H1 (cell line): ENCODE data around the gene CPNE4. TPM values are rescaled to one million over a fixed set of nuclear protein-coding genes. Genes with fewer than 3 reads are reported as not detected.
A peak's percentile ranks its signal among the peaks of the same experiment; 100 is the strongest.

ENCODE experiments used
- CTCF ChIA-PET: fragments of 300-600 bp; sonication (Branson Sonifier 250); formaldehyde crosslinking; loops from one replicate; lab custom pipeline; 2021; ENCODE audit not compliant: partially characterized antibody; lab: Charles Lee
- POLR2A ChIA-PET: fragments of 300-600 bp; sonication (Branson Sonifier 250); formaldehyde crosslinking; loops from one replicate; lab custom pipeline; 2021; ENCODE audit warnings: inconsistent platforms; ENCODE audit not compliant: partially characterized antibody; lab: Charles Lee
- DNase-seq, 2 experiments: peaks; one replicate each; pipeline versions ENCODE4 v3.0.0 to v3.0.0-alpha.2; 2010 to 2022; ENCODE audit warnings: low spot score in 2 of 2, low read depth in 1 of 2, mixed read lengths in 1 of 2
- FAIRE-seq: peaks from 2 replicates; lab custom pipeline; 2011; peaks lifted over from hg19 to GRCh38; lab: Jason Lieb, UNC
- H2AFZ ChIP-seq: 2 replicates; pipeline ENCODE4 v1.8.1; 2012; ENCODE audit warnings: low read length, inconsistent platforms
- H2AK5ac ChIP-seq: 2 replicates; pipeline ENCODE4 v1.6.1; 2013; ENCODE audit warnings: low read depth, low read length
- H2BK120ac ChIP-seq: replicated peaks from 2 replicates; pipeline ENCODE3; 2013; ENCODE audit warnings: low read depth, low read length, inconsistent platforms
- H2BK12ac ChIP-seq: 2 replicates; pipeline ENCODE4 v1.6.1; 2013; ENCODE audit warnings: low read depth, low read length
- H2BK15ac ChIP-seq: 2 replicates; pipeline ENCODE4 v1.6.1; 2013; ENCODE audit warnings: low read length
- H2BK20ac ChIP-seq: 2 replicates; pipeline ENCODE4 v1.6.1; 2013; ENCODE audit warnings: low read length
- H2BK5ac ChIP-seq: 2 replicates; pipeline ENCODE4 v1.6.1; 2013; ENCODE audit warnings: low read depth, low read length
- H3K14ac ChIP-seq: 2 replicates; pipeline ENCODE4 v1.6.1; 2013; ENCODE audit warnings: inconsistent platforms; ENCODE audit not compliant: insufficient read length
- H3K18ac ChIP-seq: 2 replicates; pipeline ENCODE4 v1.6.1; 2013; ENCODE audit warnings: low read length; ENCODE audit errors: extremely low read depth
- H3K23ac ChIP-seq: 2 replicates; pipeline ENCODE4 v1.6.1; 2013; ENCODE audit warnings: inconsistent platforms; ENCODE audit not compliant: insufficient read length
- H3K23me2 ChIP-seq: 2 replicates; pipeline ENCODE4 v1.6.1; 2013; ENCODE audit warnings: low read depth, low read length
- H3K27ac ChIP-seq: 2 replicates; pipeline ENCODE4 v1.6.1; 2011; ENCODE audit warnings: low read depth, low read length, inconsistent platforms
- H3K27me3 ChIP-seq, 4 experiments: replicated peaks in 1 of 4; 1 replicate in 1 of 4; 2 replicates in 3 of 4; pipeline versions ENCODE4 v1.6.1 to v1.8.1; 2011 to 2013; ENCODE audit warnings: low read length in 3 of 4, mild to moderate bottlenecking in 3 of 4, inconsistent platforms in 2 of 4, mixed read lengths in 2 of 4, moderate library complexity in 1 of 4; ENCODE audit not compliant: control insufficient read depth in 3 of 4, insufficient read depth in 3 of 4; ENCODE audit errors: extremely low read depth in 1 of 4
- H3K36me3 ChIP-seq, 4 experiments: 2 replicates each; pipeline versions ENCODE4 v1.6.1 to v1.8.1; 2011 to 2013; ENCODE audit warnings: mild to moderate bottlenecking in 4 of 4, low read length in 3 of 4, moderate library complexity in 2 of 4, control low read depth in 1 of 4, inconsistent platforms in 1 of 4; ENCODE audit not compliant: insufficient read depth in 4 of 4, control insufficient read depth in 2 of 4
- H3K4ac ChIP-seq: replicated peaks from 2 replicates; pipeline ENCODE3; 2013; ENCODE audit warnings: low read length, low read depth, mixed read lengths, inconsistent platforms; ENCODE audit not compliant: insufficient read length
- H3K4me1 ChIP-seq, 4 experiments: replicated peaks in 1 of 4; 1 replicate in 1 of 4; 2 replicates in 3 of 4; pipeline versions ENCODE4 v1.6.1 to v1.8.1; 2011 to 2013; ENCODE audit warnings: low read length in 3 of 4, inconsistent platforms in 2 of 4, mixed read lengths in 1 of 4; ENCODE audit not compliant: insufficient read depth in 4 of 4, control insufficient read depth in 3 of 4
- H3K4me2 ChIP-seq, 2 experiments: 2 replicates each; pipeline versions ENCODE4 v1.6.1 to v1.8.1; 2011 to 2013; ENCODE audit warnings: low read depth in 2 of 2, low read length in 2 of 2, control low read depth in 1 of 2, inconsistent platforms in 1 of 2, mild to moderate bottlenecking in 1 of 2; ENCODE audit not compliant: insufficient read depth in 1 of 2
- H3K4me3 ChIP-seq, 4 experiments: fragments of 200-600, 300-600 bp in 1 of 4; sonication (generic), shearing (Covaris generic), sonication (Bioruptor Twin) in 1 of 4; 2 replicates each; pipeline versions ENCODE4 v1.5.1 to v1.8.1; 2011 to 2016; ENCODE audit warnings: low read length in 4 of 4, low read depth in 3 of 4, control low read depth in 2 of 4, inconsistent platforms in 2 of 4, mild to moderate bottlenecking in 2 of 4, mixed read lengths in 1 of 4, moderate library complexity in 1 of 4; ENCODE audit not compliant: insufficient read depth in 2 of 4; ENCODE audit errors: extremely low read depth in 1 of 4
- H3K56ac ChIP-seq: replicated peaks from 2 replicates; pipeline ENCODE3; 2013; ENCODE audit warnings: low read depth, mild to moderate bottlenecking, mixed read lengths, low read length, inconsistent platforms; ENCODE audit not compliant: insufficient read length
- H3K79me1 ChIP-seq: 2 replicates; pipeline ENCODE4 v1.6.1; 2013; ENCODE audit warnings: low read depth, low read length, control low read depth
- H3K79me2 ChIP-seq, 2 experiments: 2 replicates each; pipeline versions ENCODE4 v1.6.1 to v1.8.1; 2012 to 2013; ENCODE audit warnings: low read length in 2 of 2, mild to moderate bottlenecking in 2 of 2, inconsistent platforms in 1 of 2; ENCODE audit not compliant: insufficient read depth in 2 of 2, control insufficient read depth in 1 of 2
- H3K9ac ChIP-seq, 4 experiments: replicated peaks in 1 of 4; 1 replicate in 1 of 4; 2 replicates in 3 of 4; pipeline versions ENCODE4 v1.6.1 to v1.8.1; 2011 to 2013; ENCODE audit warnings: low read depth in 3 of 4, low read length in 3 of 4, control low read depth in 2 of 4, mild to moderate bottlenecking in 2 of 4, moderate library complexity in 2 of 4, inconsistent platforms in 1 of 4; ENCODE audit errors: extremely low read depth in 1 of 4
- H3K9me3 ChIP-seq, 2 experiments: 2 replicates each; pipeline versions ENCODE4 v1.6.1 to v1.8.1; 2012 to 2013; ENCODE audit warnings: mild to moderate bottlenecking in 2 of 2, moderate library complexity in 2 of 2, control low read depth in 1 of 2, inconsistent platforms in 1 of 2, low read depth in 1 of 2, low read length in 1 of 2, mixed read lengths in 1 of 2; ENCODE audit not compliant: insufficient read depth in 2 of 2
- H4K20me1 ChIP-seq, 2 experiments: replicated peaks in 1 of 2; 2 replicates each; pipeline versions ENCODE3 to v1.8.1; 2011 to 2013; ENCODE audit warnings: inconsistent platforms in 2 of 2, low read length in 2 of 2, mild to moderate bottlenecking in 1 of 2; ENCODE audit not compliant: insufficient read depth in 2 of 2, control insufficient read depth in 1 of 2
- H4K5ac ChIP-seq: 2 replicates; pipeline ENCODE4 v1.6.1; 2013; ENCODE audit warnings: low read length, low read depth, mixed read lengths, inconsistent platforms; ENCODE audit not compliant: insufficient read length
- H4K8ac ChIP-seq: 2 replicates; pipeline ENCODE4 v1.8.0; 2013; ENCODE audit warnings: mild to moderate bottlenecking, moderate library complexity, low read length, inconsistent platforms; ENCODE audit not compliant: insufficient read depth; ENCODE audit errors: extremely low read depth
- H4K91ac ChIP-seq: replicated peaks from 2 replicates; pipeline ENCODE3; 2013; ENCODE audit warnings: low read length, mixed read lengths, inconsistent platforms; ENCODE audit not compliant: insufficient read length
- BACH1 ChIP-seq: IDR thresholded peaks from 2 replicates; pipeline ENCODE4 v1.6.1; 2012; ENCODE audit warnings: low read length, improper control_type of control experiment
- CEBPB ChIP-seq: IDR thresholded peaks from 2 replicates; pipeline ENCODE4 v1.6.1; 2012; ENCODE audit warnings: low read depth, low read length
- CHD1 ChIP-seq: IDR thresholded peaks from 2 replicates; pipeline ENCODE4 v1.6.1; 2012; ENCODE audit warnings: low read depth, low read length, improper control_type of control experiment
- EP300 ChIP-seq, 2 experiments: IDR thresholded peaks; 1 replicate in 1 of 2; 2 replicates in 1 of 2; pipeline ENCODE4 v1.6.1; 2011 to 2012; ENCODE audit warnings: low read depth in 2 of 2, low read length in 2 of 2, mild to moderate bottlenecking in 2 of 2, borderline replicate concordance in 1 of 2, inconsistent platforms in 1 of 2, moderate library complexity in 1 of 2
- KDM1A ChIP-seq: fragments of 200-600, 300-600 bp; sonication (generic); IDR thresholded peaks from 2 replicates; pipeline ENCODE4 v1.7.1; 2016; ENCODE audit warnings: mild to moderate bottlenecking, low read length, borderline replicate concordance
- NRF1 ChIP-seq: IDR thresholded peaks from 2 replicates; pipeline ENCODE4 v1.6.1; 2011; ENCODE audit warnings: mild to moderate bottlenecking, low read depth, low read length, improper control_type of control experiment
- POLR2A ChIP-seq, 2 experiments: IDR thresholded peaks; 1 replicate in 1 of 2; 2 replicates in 1 of 2; pipeline ENCODE4 v1.6.1; 2011; ENCODE audit warnings: low read depth in 2 of 2, low read length in 2 of 2, mild to moderate bottlenecking in 2 of 2; ENCODE audit errors: control extremely low read depth in 1 of 2
- RAD21 ChIP-seq, 2 experiments: IDR thresholded peaks in 1 of 2; conservative IDR thresholded peaks in 1 of 2; 2 replicates each; pipeline ENCODE4 v1.6.1; 2011; ENCODE audit warnings: low read depth in 2 of 2, low read length in 2 of 2, improper control_type of control experiment in 1 of 2, inconsistent platforms in 1 of 2, mild to moderate bottlenecking in 1 of 2, moderate library complexity in 1 of 2
- RFX5 ChIP-seq: IDR thresholded peaks from 2 replicates; pipeline ENCODE4 v1.6.1; 2011; ENCODE audit warnings: low read depth, low read length, improper control_type of control experiment, borderline replicate concordance
- WGBS, 2 experiments: shearing (Covaris generic) in 1 of 2; methylation state at CpG; one replicate each; pipeline versions ENCODE4 v1.1.6 to v1.1.7; 2013 to 2015; ENCODE audit warnings: low lambda C conversion rate in 2 of 2, mixed read lengths in 2 of 2, inconsistent platforms in 1 of 2, low coverage in 1 of 2, missing lambda C conversion rate in 1 of 2; ENCODE audit not compliant: insufficient replicate concordance in 2 of 2, insufficient coverage in 1 of 2, insufficient read length in 1 of 2; ENCODE audit errors: extremely low coverage in 1 of 2, missing lambda C conversion rate in 1 of 2; 5-methylcytosine and 5-hydroxymethylcytosine counted together
- polyA plus RNA-seq, 7 experiments: library from polyadenylated mRNA; depleted of rRNA in 3 of 7; stranded (reverse) in 5 of 7; unstranded in 2 of 7; fragments of >200 nt in 5 of 7; fragments of 200-250 nt in 2 of 7; gene quantifications; 1 replicate in 5 of 7; 2 replicates in 1 of 7; 4 replicates in 1 of 7; pipeline versions ENCODE4 v1.2.1 to v1.2.3, GENCODE V29; 2011 to 2013; ENCODE audit warnings: missing spikeins in 2 of 7, mixed read lengths in 2 of 7
- total RNA-seq: library from RNA; stranded (reverse); fragmentation: NEBNext Ultra II Directional; extraction: Animal tissue kit (Norgen Biotek cat#: 25700); gene quantifications from 2 replicates; pipeline ENCODE4 v1.2.1, GENCODE V29; 2021
- TF ChIP-seq, protein P1 (sequence below), 3 experiments: IDR thresholded peaks; 1 replicate in 2 of 3; 2 replicates in 1 of 3; pipeline versions ENCODE4 v1.5.1 to v1.6.1; 2011; ENCODE audit warnings: low read length in 3 of 3, mild to moderate bottlenecking in 3 of 3, inconsistent platforms in 2 of 3, low read depth in 1 of 3, moderate library complexity in 1 of 3; ENCODE audit not compliant: insufficient read depth in 1 of 3; ENCODE audit errors: control extremely low read depth in 1 of 3

The CPNE4 gene
- total and polyA plus RNA-seq, 2 of the 8 experiments (the other 6 are each of a cell fraction or from before 2014, with no cell fraction given), result 0.82 to 3.8 TPM

DNA sequence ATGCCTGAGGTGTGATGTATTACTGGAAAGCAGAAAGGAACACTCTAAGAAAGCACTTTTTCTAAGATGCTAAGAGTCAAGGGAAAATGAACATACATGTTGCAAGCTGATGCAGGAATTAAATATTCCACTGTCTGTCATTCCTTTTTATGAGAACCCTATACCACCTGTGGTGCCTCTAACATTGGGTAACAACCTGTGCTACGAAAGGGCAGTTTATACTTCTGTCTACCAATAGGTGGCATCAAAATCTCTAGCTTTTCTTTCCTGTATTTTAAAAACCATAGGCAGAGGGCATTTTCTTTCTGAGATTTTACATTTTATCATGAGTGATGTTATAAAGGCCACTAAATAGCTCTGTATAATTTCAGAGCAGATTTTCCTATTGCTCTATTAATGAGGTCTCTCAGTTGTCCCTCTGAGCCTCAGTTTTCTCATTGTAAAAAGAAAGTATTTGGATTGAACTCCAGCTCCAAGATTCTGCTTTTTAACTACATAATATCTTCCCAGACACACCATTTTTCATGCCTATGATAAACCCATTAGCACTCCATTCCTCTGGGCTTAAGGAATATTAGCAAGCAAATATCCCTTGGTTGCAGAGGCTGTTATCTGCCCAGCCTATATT is 3.5 kb upstream of the CPNE4 start:
- Histone ChIP-seq H2BK20ac (no peak overlapping the region), H2AK5ac (no peak overlapping the region), H3K79me2 (no peaks in the 10 kb centered on the region), H4K20me1 (no peaks in the 10 kb centered on the region), H3K18ac (no peak overlapping the region), H3K9ac (no peak overlapping the region), H3K56ac (no peak overlapping the region), H3K9me3 (no peaks in the 10 kb centered on the region), H3K27ac (no peak overlapping the region), H4K8ac (no peak overlapping the region), H2BK12ac (no peak overlapping the region), H2BK5ac (no peak overlapping the region), H3K27me3 (peaks cover 0 to 13% (median 7%) of the 10 kb centered on the region in 4 experiments; a peak in 6 of 7 replicates), H3K36me3 (no peaks in the 10 kb centered on the region), H3K4ac (no peak overlapping the region), H3K23ac (no peak overlapping the region), H4K91ac (no peak overlapping the region), H4K5ac (no peak overlapping the region), H3K23me2 (peaks cover 15% of the 10 kb centered on the region), H2AFZ (no peak overlapping the region), H3K4me1 (no peaks in the 10 kb centered on the region; a peak in 2 of 7 replicates), H3K4me3 (no peak overlapping the region), H3K14ac (no peak overlapping the region), H3K79me1 (no peaks in the 10 kb centered on the region; the same call in 1 of the 2 replicates), H3K4me2 (no peak overlapping the region), H2BK15ac (no peak overlapping the region), H2BK120ac (no peak overlapping the region)
- ChIA-PET CTCF (interaction anchor here (0.6 to 5.7 kb wide), 63 partner anchors 9 to 728 kb away, joined by 3 to 110 read pairs (median 4); no protein-coding TSS in a partner anchor), POLR2A (no interaction called here)
- DNase-seq (no peak), FAIRE-seq (peak; percentile 78)
- 0% methylated on average over 1 of the region's 1 CpG; no CpG with 5 or more reads in 1 of the 2 experiments for WGBS, 2 experiments
- TF ChIP-seq POLR2A (IDR thresholded peaks at IDR 0.05; ENCODE audit: control extremely low read depth in 1 of 2, low read depth in 2 of 2, low read length in 2 of 2), result no peak
- TF ChIP-seq NRF1, result no peak
- TF ChIP-seq, protein P1, sequence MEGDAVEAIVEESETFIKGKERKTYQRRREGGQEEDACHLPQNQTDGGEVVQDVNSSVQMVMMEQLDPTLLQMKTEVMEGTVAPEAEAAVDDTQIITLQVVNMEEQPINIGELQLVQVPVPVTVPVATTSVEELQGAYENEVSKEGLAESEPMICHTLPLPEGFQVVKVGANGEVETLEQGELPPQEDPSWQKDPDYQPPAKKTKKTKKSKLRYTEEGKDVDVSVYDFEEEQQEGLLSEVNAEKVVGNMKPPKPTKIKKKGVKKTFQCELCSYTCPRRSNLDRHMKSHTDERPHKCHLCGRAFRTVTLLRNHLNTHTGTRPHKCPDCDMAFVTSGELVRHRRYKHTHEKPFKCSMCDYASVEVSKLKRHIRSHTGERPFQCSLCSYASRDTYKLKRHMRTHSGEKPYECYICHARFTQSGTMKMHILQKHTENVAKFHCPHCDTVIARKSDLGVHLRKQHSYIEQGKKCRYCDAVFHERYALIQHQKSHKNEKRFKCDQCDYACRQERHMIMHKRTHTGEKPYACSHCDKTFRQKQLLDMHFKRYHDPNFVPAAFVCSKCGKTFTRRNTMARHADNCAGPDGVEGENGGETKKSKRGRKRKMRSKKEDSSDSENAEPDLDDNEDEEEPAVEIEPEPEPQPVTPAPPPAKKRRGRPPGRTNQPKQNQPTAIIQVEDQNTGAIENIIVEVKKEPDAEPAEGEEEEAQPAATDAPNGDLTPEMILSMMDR (IDR thresholded peaks at IDR 0.05; ENCODE audit: control extremely low read depth in 1 of 3, insufficient read depth in 1 of 3, low read depth in 1 of 3, low read length in 3 of 3), result peak in 2 of 3 experiments; percentile 64 to 66; a peak in 3 of 4 replicates
- no peak for TF ChIP-seq BACH1
- peak; percentile 93 for TF ChIP-seq CEBPB
- TF ChIP-seq RAD21 (IDR thresholded peaks at IDR 0.05 in 1 of 2, conservative IDR thresholded peaks at IDR 0.05 in 1 of 2; ENCODE audit: low read depth in 2 of 2, low read length in 2 of 2), result peak; percentile 69 to 73
- TF ChIP-seq KDM1A, result no peak
- no peak for TF ChIP-seq CHD1
- TF ChIP-seq RFX5, result no peak
- no peak for TF ChIP-seq EP300 (IDR thresholded peaks at IDR 0.05; ENCODE audit: borderline replicate concordance in 1 of 2, low read depth in 2 of 2, low read length in 2 of 2)
